HK-2 (cell line): ENCODE measurements around the gene NSUN4.
"Not testable (repeated sequence)": the region's sequence is repeated elsewhere in the genome, so short reads cannot be mapped to it uniquely, and the experiment has no call there.

Experiments used
- DNase-seq: peaks from one replicate; pipeline ENCODE4 v3.0.0-alpha.2; 2018; ENCODE audit not compliant: unreplicated experiment

The NSUN4 gene

GRCh38 chr1:46340404-46341221 is at the start of gene NSUN4:
TSS of gene NSUN4 (plus strand) at chr1:46340807. CDS start at chr1:46340827, 20 bp downstream.
- DNase-seq = peak; percentile 91

- DNase-seq = no peak
Measured at GRCh38 chr1:46295306-46295705, 45.3 kb upstream of the NSUN4 start.

GRCh38 chr1:46298387-46298786 is 42.2 kb upstream of the NSUN4 start:
- DNase-seq = no peak

GRCh38 chr1:46300673-46301405 is 39.8 kb upstream of the NSUN4 start:
- no peak for DNase-seq

GRCh38 chr1:46301406-46301807 is 39.2 kb upstream of the NSUN4 start:
- no peak for DNase-seq

GRCh38 chr1:46301808-46302640 is 38.6 kb upstream of the NSUN4 start:
- DNase-seq = peak; percentile 67

- DNase-seq = peak; percentile 55
Measured at GRCh38 chr1:46302641-46303037, 38.0 kb upstream of the NSUN4 start.

GRCh38 chr1:46303038-46303871 is 37.4 kb upstream of the NSUN4 start, which contains the start of the genes LRRC41 and UQCRH:
TSS of gene LRRC41 (minus strand) at chr1:46303616. CDS start at chr1:46303322, 294 bp downstream.
TSS of gene UQCRH (plus strand) at chr1:46303698. CDS start at chr1:46303767, 69 bp downstream.
- peak; percentile 95 for DNase-seq

GRCh38 chr1:46303872-46304326 is 36.7 kb upstream of the NSUN4 start:
- no peak for DNase-seq

GRCh38 chr1:46306159-46306530 is 34.5 kb upstream of the NSUN4 start:
- no peak for DNase-seq

GRCh38 chr1:46309401-46310159 is 31.0 kb upstream of the NSUN4 start:
- no peak for DNase-seq

- no peak for DNase-seq
Measured at GRCh38 chr1:46310321-46310720, 30.3 kb upstream of the NSUN4 start.

- DNase-seq = no peak
Measured at GRCh38 chr1:46315669-46316403, 24.8 kb upstream of the NSUN4 start.

- DNase-seq = no peak
Measured at GRCh38 chr1:46317323-46317722, 23.3 kb upstream of the NSUN4 start.

- DNase-seq = not testable (repeated sequence)
Measured at GRCh38 chr1:46319301-46319700, 21.3 kb upstream of the NSUN4 start.

GRCh38 chr1:46319960-46320914 is 20.4 kb upstream of the NSUN4 start:
- DNase-seq = not testable (repeated sequence)

- not testable (repeated sequence) for DNase-seq
Measured at GRCh38 chr1:46322191-46322590, 18.4 kb upstream of the NSUN4 start.
